Liver (tissue), 3 donors: ENCODE results near the gene TPD52L2.

Experiments
- FOXA1 ChIP-seq: IDR thresholded peaks from 2 replicates; pipeline ENCODE4 v1.6.1; 2016; ENCODE audit warnings: antibody characterized with exemption
- GABPA ChIP-seq, 2 donors: IDR thresholded peaks in 1 of 2; conservative IDR thresholded peaks in 1 of 2; 2 replicates each; pipeline ENCODE4 v1.6.1; 2016; ENCODE audit warnings: antibody characterized with exemption in 2 of 2, mild to moderate bottlenecking in 1 of 2, moderate library complexity in 1 of 2
- HNF4A ChIP-seq, 2 donors: conservative IDR thresholded peaks; 2 replicates each; pipeline ENCODE4 v1.6.1; 2016; ENCODE audit warnings: antibody characterized with exemption in 2 of 2, mild to moderate bottlenecking in 2 of 2
- RAD21 ChIP-seq, 2 donors: IDR thresholded peaks; 2 replicates each; pipeline ENCODE4 v1.6.1; 2016; ENCODE audit warnings: antibody characterized with exemption in 2 of 2, mild to moderate bottlenecking in 2 of 2
- SP1 ChIP-seq: IDR thresholded peaks from 2 replicates; pipeline ENCODE4 v1.6.1; 2018; ENCODE audit warnings: antibody characterized with exemption, mild to moderate bottlenecking
- TAF1 ChIP-seq: conservative IDR thresholded peaks from 2 replicates; pipeline ENCODE4 v1.6.1; 2016; ENCODE audit warnings: antibody characterized with exemption, mild to moderate bottlenecking
- YY1 ChIP-seq: IDR thresholded peaks from 2 replicates; pipeline ENCODE4 v1.6.1; 2016; ENCODE audit warnings: antibody characterized with exemption, mild to moderate bottlenecking
- TF ChIP-seq, protein P1 (sequence below): fragments of 150-350 bp; IDR thresholded peaks from 2 replicates; pipeline ENCODE4 v1.5.1; 2017; ENCODE audit warnings: improper control_type of control experiment, low read depth, low read length; ENCODE audit not compliant: missing input control
- TF ChIP-seq, protein P2 (sequence below): IDR thresholded peaks from 2 replicates; pipeline ENCODE4 v1.6.1; 2016; ENCODE audit warnings: antibody characterized with exemption
- TF ChIP-seq, protein P3 (sequence below): IDR thresholded peaks from 2 replicates; pipeline ENCODE4 v1.6.1; 2016; ENCODE audit warnings: antibody characterized with exemption, mild to moderate bottlenecking
- donor health status: healthy.
- donor health status: healthy.

DNA sequence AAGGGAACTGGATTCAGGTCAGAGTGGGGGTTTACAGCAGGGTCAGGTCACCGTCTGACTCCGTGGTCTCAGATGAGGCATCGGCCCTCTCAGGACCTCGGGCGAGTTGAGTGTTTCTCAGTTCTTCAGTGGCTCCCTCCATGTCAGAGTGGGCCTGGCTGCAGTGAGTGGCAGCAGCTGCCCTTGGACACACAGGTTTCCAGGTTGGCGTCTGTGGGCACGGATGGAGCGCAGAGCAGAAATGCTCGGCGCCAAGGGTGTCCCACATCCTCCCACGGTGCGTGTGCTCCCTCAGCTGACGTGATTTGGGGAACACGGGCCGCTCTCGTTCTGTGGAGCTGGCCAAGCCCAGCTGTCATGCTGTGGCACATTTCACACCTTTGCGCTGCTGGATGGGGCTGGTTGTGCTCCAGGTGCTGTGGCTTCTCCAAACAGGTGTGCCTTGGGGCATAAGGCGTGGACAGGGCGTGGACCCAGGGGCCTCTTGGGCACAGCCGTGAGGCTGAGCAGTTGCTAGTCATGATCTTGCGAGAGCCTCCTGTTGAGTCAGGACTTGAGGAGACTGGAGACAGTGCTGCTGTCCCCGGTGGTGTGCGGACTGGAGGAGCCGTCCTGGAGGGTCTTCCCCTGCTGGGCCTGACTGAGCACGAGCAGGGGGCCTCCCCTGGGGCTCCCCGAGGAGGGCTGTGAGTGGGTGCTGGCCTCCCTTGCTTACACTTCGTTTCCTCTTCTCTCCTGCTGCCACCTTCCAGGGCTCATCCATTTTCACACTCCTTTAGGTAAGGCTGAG is 20.4 kb downstream of the TPD52L2 start:
- TF ChIP-seq, protein P1, sequence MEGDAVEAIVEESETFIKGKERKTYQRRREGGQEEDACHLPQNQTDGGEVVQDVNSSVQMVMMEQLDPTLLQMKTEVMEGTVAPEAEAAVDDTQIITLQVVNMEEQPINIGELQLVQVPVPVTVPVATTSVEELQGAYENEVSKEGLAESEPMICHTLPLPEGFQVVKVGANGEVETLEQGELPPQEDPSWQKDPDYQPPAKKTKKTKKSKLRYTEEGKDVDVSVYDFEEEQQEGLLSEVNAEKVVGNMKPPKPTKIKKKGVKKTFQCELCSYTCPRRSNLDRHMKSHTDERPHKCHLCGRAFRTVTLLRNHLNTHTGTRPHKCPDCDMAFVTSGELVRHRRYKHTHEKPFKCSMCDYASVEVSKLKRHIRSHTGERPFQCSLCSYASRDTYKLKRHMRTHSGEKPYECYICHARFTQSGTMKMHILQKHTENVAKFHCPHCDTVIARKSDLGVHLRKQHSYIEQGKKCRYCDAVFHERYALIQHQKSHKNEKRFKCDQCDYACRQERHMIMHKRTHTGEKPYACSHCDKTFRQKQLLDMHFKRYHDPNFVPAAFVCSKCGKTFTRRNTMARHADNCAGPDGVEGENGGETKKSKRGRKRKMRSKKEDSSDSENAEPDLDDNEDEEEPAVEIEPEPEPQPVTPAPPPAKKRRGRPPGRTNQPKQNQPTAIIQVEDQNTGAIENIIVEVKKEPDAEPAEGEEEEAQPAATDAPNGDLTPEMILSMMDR: no peak
- TF ChIP-seq, protein P2, sequence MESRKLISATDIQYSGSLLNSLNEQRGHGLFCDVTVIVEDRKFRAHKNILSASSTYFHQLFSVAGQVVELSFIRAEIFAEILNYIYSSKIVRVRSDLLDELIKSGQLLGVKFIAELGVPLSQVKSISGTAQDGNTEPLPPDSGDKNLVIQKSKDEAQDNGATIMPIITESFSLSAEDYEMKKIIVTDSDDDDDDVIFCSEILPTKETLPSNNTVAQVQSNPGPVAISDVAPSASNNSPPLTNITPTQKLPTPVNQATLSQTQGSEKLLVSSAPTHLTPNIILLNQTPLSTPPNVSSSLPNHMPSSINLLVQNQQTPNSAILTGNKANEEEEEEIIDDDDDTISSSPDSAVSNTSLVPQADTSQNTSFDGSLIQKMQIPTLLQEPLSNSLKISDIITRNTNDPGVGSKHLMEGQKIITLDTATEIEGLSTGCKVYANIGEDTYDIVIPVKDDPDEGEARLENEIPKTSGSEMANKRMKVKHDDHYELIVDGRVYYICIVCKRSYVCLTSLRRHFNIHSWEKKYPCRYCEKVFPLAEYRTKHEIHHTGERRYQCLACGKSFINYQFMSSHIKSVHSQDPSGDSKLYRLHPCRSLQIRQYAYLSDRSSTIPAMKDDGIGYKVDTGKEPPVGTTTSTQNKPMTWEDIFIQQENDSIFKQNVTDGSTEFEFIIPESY: no peak
- TF ChIP-seq TAF1 (no peak), YY1 (no peak), SP1 (no peak), RAD21 (IDR thresholded peaks at IDR 0.05) (no peak), HNF4A (conservative IDR thresholded peaks at IDR 0.05) (no peak), FOXA1 (no peak), GABPA (IDR thresholded peaks at IDR 0.05 in 1 of 2, conservative IDR thresholded peaks at IDR 0.05 in 1 of 2) (no peak)
- TF ChIP-seq, protein P3, sequence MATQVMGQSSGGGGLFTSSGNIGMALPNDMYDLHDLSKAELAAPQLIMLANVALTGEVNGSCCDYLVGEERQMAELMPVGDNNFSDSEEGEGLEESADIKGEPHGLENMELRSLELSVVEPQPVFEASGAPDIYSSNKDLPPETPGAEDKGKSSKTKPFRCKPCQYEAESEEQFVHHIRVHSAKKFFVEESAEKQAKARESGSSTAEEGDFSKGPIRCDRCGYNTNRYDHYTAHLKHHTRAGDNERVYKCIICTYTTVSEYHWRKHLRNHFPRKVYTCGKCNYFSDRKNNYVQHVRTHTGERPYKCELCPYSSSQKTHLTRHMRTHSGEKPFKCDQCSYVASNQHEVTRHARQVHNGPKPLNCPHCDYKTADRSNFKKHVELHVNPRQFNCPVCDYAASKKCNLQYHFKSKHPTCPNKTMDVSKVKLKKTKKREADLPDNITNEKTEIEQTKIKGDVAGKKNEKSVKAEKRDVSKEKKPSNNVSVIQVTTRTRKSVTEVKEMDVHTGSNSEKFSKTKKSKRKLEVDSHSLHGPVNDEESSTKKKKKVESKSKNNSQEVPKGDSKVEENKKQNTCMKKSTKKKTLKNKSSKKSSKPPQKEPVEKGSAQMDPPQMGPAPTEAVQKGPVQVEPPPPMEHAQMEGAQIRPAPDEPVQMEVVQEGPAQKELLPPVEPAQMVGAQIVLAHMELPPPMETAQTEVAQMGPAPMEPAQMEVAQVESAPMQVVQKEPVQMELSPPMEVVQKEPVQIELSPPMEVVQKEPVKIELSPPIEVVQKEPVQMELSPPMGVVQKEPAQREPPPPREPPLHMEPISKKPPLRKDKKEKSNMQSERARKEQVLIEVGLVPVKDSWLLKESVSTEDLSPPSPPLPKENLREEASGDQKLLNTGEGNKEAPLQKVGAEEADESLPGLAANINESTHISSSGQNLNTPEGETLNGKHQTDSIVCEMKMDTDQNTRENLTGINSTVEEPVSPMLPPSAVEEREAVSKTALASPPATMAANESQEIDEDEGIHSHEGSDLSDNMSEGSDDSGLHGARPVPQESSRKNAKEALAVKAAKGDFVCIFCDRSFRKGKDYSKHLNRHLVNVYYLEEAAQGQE: no peak
